OCI-LY7 (cell line): ENCODE results near the gene UBA3. TPM values are rescaled to one million over a fixed set of nuclear protein-coding genes. Genes with fewer than 3 reads are reported as not detected.

Experiments used
- BruUV-seq: library from RNA; stranded (reverse); fragments of 400-500 nt; replicated peaks from 2 replicates; lab custom pipeline; 2021; lab: Mats Ljungman, UMichigan
- CTCF ChIA-PET: fragments of 300-600 bp; sonication (Branson Sonifier 250); formaldehyde crosslinking; loops from one replicate; lab custom pipeline; 2022; ENCODE audit warnings: antibody characterized with exemption; ENCODE audit not compliant: unreplicated experiment; lab: Charles Lee
- POLR2A ChIA-PET: fragments of 300-600 bp; sonication (Branson Sonifier 250); formaldehyde crosslinking; loops from one replicate; lab custom pipeline; 2022; ENCODE audit warnings: antibody characterized with exemption; lab: Charles Lee
- DNase-seq: peaks from one replicate; pipeline ENCODE4 v3.0.0-alpha.2; 2015; ENCODE audit warnings: low spot score
- H2AFZ ChIP-seq: fragments of 200-600 bp; sonication (generic), shearing (Covaris generic); 2 replicates; pipeline ENCODE4 v1.6.1; 2014; ENCODE audit warnings: mild to moderate bottlenecking, antibody characterized with exemption, low read length, moderate library complexity
- H3K27ac ChIP-seq: fragments of 200-600 bp; sonication (generic); 2 replicates; pipeline ENCODE4 v1.5.1; 2014; ENCODE audit warnings: mixed run types, low read depth, mild to moderate bottlenecking, moderate library complexity, low read length, inconsistent platforms; ENCODE audit not compliant: poor library complexity, severe bottlenecking
- H3K36me3 ChIP-seq: fragments of 200-600 bp; sonication (generic); 2 replicates; pipeline ENCODE4 v1.6.1; 2014; ENCODE audit warnings: mild to moderate bottlenecking, antibody characterized with exemption, low read length, moderate library complexity, mixed read lengths; ENCODE audit not compliant: insufficient read depth
- H3K4me1 ChIP-seq: fragments of 200-600 bp; sonication (generic); 2 replicates; pipeline ENCODE4 v1.5.1; 2014; ENCODE audit warnings: mild to moderate bottlenecking, low read length; ENCODE audit not compliant: insufficient read depth, poor library complexity, severe bottlenecking
- H3K4me2 ChIP-seq: fragments of 200-600 bp; sonication (generic); 2 replicates; pipeline ENCODE4 v1.6.1; 2014; ENCODE audit warnings: mild to moderate bottlenecking, low read length
- H3K4me3 ChIP-seq: fragments of 200-600 bp; sonication (generic); 2 replicates; pipeline ENCODE4 v1.5.1; 2014; ENCODE audit warnings: mild to moderate bottlenecking, low read depth, low read length; ENCODE audit not compliant: poor library complexity, severe bottlenecking
- H3K79me2 ChIP-seq: fragments of 200-600 bp; sonication (generic); 2 replicates; pipeline ENCODE4 v1.6.1; 2016; ENCODE audit warnings: low read depth, mild to moderate bottlenecking, low read length, moderate library complexity, mixed read lengths; ENCODE audit not compliant: insufficient read depth
- H3K9me2 ChIP-seq: fragments of 200-600 bp; sonication (generic); 2 replicates; pipeline ENCODE4 v1.6.1; 2016; ENCODE audit warnings: mild to moderate bottlenecking, low read length, mixed read lengths; ENCODE audit not compliant: insufficient read depth
- H3K9me3 ChIP-seq: fragments of 200-600 bp; sonication (generic); 2 replicates; pipeline ENCODE4 v1.6.1; 2014; ENCODE audit warnings: mild to moderate bottlenecking, mixed run types, low read length, mixed read lengths
- H4K20me1 ChIP-seq: fragments of 200-600 bp; sonication (generic); 2 replicates; pipeline ENCODE4 v1.6.1; 2014; ENCODE audit warnings: mild to moderate bottlenecking, antibody characterized with exemption, low read length, moderate library complexity, mixed read lengths; ENCODE audit not compliant: insufficient read depth
- EZH2phosphoT487 ChIP-seq: fragments of 200-600 bp; sonication (generic); IDR thresholded peaks from 2 replicates; pipeline ENCODE4 v1.6.1; 2018; ENCODE audit warnings: low read depth, borderline replicate concordance, mild to moderate bottlenecking, mixed run types, antibody characterized with exemption, low read length, moderate library complexity, mixed read lengths
- intact Hi-C: fragments of 100-400 bp; cut with micrococcal nuclease; formaldehyde crosslinking; loops from one replicate; pipeline ENCODE4 v1.10.0; 2022; ENCODE audit not compliant: unreplicated experiment
- total RNA-seq, 2 experiments: library from RNA; depleted of rRNA in 1 of 2; stranded (reverse); fragments of >200 nt in 1 of 2; shearing (Covaris generic) in 1 of 2; gene quantifications; 2 replicates each; pipeline ENCODE4 v1.2.3, GENCODE V29; 2014 to 2022
- TF ChIP-seq, protein P1 (sequence below): fragments of 200-600 bp; sonication (generic); conservative IDR thresholded peaks from 2 replicates; pipeline ENCODE4 v1.5.1; 2014; ENCODE audit warnings: mild to moderate bottlenecking, antibody characterized with exemption, low read length, moderate library complexity, mixed read lengths

Gene UBA3
- total RNA-seq, 2 experiments from 2014 or later: 70.2 to 78.8 TPM

DNA sequence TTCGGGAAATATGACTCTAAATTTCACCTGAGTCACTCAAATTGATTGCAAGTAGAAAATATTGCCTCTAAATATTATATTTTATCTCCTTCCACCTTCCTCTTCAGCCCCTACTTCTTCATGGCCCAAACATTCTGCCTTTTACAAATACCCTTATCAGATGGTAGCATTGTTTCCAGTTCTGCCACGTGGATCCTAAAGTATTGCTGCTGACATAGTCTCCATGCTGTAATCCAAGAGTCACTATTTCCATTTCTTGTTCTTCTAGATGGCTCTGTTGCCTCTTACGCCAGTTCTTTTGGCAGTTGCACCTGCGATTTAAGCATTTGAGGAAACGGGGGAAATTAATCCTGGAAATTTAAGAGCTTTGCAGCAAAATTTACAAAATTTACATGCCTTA, 28.6 kb upstream of the UBA3 start:
- no peaks in the 10 kb centered on the region for H3K9me2 ChIP-seq
- H3K9me3 ChIP-seq: no peaks in the 10 kb centered on the region
- intact Hi-C loops: no loop called here
- H3K4me3 ChIP-seq: no peak overlapping the region
- ChIA-PET CTCF (no interaction called here), POLR2A (interaction anchor here (1.0 kb wide), 2 partner anchors 17 to 92 kb away, joined by 3 read pairs; no protein-coding TSS in a partner anchor)
- no TSS peak for BruUV-seq
- no peaks in the 10 kb centered on the region for H4K20me1 ChIP-seq
- H3K27ac ChIP-seq: no peak overlapping the region
- H3K36me3 ChIP-seq: peaks cover 8% of the 10 kb centered on the region; the same call in 1 of the 2 replicates
- H3K4me1 ChIP-seq: no peaks in the 10 kb centered on the region
- H3K79me2 ChIP-seq: no peaks in the 10 kb centered on the region
- TF ChIP-seq, protein P1, sequence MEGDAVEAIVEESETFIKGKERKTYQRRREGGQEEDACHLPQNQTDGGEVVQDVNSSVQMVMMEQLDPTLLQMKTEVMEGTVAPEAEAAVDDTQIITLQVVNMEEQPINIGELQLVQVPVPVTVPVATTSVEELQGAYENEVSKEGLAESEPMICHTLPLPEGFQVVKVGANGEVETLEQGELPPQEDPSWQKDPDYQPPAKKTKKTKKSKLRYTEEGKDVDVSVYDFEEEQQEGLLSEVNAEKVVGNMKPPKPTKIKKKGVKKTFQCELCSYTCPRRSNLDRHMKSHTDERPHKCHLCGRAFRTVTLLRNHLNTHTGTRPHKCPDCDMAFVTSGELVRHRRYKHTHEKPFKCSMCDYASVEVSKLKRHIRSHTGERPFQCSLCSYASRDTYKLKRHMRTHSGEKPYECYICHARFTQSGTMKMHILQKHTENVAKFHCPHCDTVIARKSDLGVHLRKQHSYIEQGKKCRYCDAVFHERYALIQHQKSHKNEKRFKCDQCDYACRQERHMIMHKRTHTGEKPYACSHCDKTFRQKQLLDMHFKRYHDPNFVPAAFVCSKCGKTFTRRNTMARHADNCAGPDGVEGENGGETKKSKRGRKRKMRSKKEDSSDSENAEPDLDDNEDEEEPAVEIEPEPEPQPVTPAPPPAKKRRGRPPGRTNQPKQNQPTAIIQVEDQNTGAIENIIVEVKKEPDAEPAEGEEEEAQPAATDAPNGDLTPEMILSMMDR: no peak
- TF ChIP-seq EZH2phosphoT487: no peak
- H2AFZ ChIP-seq: no peak overlapping the region
- H3K4me2 ChIP-seq: no peak overlapping the region
- DNase-seq: no peak

DNA sequence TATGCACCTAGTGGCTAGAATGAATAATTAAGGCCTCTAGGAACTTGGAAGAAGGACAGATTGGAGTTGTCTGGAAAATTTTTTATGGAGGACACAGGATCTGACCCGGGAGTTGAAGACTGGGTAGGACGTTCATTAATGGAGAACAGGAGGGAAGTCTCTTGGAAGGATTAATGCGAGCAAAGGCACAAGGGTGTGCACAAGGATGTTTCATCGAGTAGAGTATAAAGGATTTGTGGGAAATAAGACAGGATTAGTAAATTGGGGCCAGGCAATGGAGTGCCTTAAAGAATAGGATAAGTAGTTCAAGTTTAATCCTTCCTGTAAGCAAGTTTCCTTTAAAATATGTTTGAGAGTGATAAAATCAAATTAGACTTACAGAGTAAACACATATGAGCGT, 27.7 kb upstream of the UBA3 start:
- DNase-seq: no peak
- no peak overlapping the region for H2AFZ ChIP-seq
- H3K9me3 ChIP-seq: no peaks in the 10 kb centered on the region
- no peak overlapping the region for H3K4me2 ChIP-seq
- peaks cover 17% of the 10 kb centered on the region; the same call in 1 of the 2 replicates for H3K36me3 ChIP-seq
- BruUV-seq: no TSS peak
- CTCF ChIA-PET: no interaction called here
- H4K20me1 ChIP-seq: no peaks in the 10 kb centered on the region
- no peaks in the 10 kb centered on the region for H3K9me2 ChIP-seq
- no peak overlapping the region for H3K4me3 ChIP-seq
- no peak overlapping the region for H3K27ac ChIP-seq
- intact Hi-C loops: no loop called here
- H3K4me1 ChIP-seq: no peaks in the 10 kb centered on the region
- H3K79me2 ChIP-seq: no peaks in the 10 kb centered on the region
- TF ChIP-seq, protein P1: no peak
- TF ChIP-seq EZH2phosphoT487: no peak
- POLR2A ChIA-PET: interaction anchor here (0.7 to 1.2 kb wide), 3 partner anchors 9 to 37 kb away, joined by 3 read pairs; no protein-coding TSS in a partner anchor

DNA sequence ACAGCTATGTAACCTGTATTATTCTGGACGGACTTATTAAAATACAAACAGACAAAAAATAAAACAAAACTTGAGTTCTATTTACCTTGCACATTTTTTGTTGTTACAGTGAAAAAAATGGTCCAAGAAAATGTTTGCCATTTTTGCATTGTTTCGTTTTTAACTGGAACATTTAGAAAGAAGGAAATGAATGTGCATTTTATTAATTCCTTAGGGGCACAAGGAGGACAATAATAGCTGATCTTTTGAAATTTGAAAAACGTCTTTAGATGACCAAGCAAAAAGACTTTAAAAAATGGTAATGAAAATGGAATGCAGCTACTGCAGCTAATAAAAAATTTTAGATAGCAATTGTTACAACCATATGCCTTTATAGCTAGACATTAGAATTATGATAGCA, 25.2 kb upstream of the UBA3 start:
- Histone ChIP-seq H3K9me2 (no peaks in the 10 kb centered on the region), H3K4me1 (no peaks in the 10 kb centered on the region), H4K20me1 (no peaks in the 10 kb centered on the region), H3K4me2 (no peak overlapping the region), H3K9me3 (no peaks in the 10 kb centered on the region), H2AFZ (no peak overlapping the region), H3K4me3 (no peak overlapping the region), H3K36me3 (peaks cover 28% of the 10 kb centered on the region; the same call in 1 of the 2 replicates), H3K79me2 (no peaks in the 10 kb centered on the region), H3K27ac (no peak overlapping the region)
- POLR2A ChIA-PET: interaction anchor here (1.5 kb wide), 1 partner anchor 13 kb away, joined by 8 read pairs; no protein-coding TSS in a partner anchor
- DNase-seq: no peak
- BruUV-seq: no TSS peak
- TF ChIP-seq EZH2phosphoT487: no peak
- TF ChIP-seq, protein P1: no peak
- CTCF ChIA-PET: no interaction called here
- intact Hi-C loops: no loop called here
